K562 (cell line): Measurements from ENCODE around the gene TBC1D16. TPM values are rescaled to one million over a fixed set of nuclear protein-coding genes. Genes with fewer than 3 reads are reported as not detected.

ENCODE experiments used
- ATAC-seq: fragments of 200-7000 bp; cut with Tn5 transposase; 3 replicates; pipeline ENCODE4 v1.9.1; 2020; ENCODE audit warnings: moderate library complexity
- BruUV-seq: library from RNA; stranded (reverse); fragments of 400-500 nt; replicated peaks from 2 replicates; lab custom pipeline; 2021; lab: Mats Ljungman, UMichigan
- CTCF ChIA-PET: fragments of 300-600 bp; formaldehyde crosslinking; extraction: SDS; loops from one replicate; lab custom pipeline; 2021; ENCODE audit warnings: low intra/inter-chr PET ratio; lab: Yijun Ruan, JAX
- POLR2A ChIA-PET: fragments of 300-600, 350-650 bp; sonication (Branson Sonifier 250); formaldehyde crosslinking; extraction: SDS; loops from one replicate; lab custom pipeline; 2021; ENCODE audit warnings: antibody characterized with exemption, inconsistent platforms; lab: Yijun Ruan, JAX
- DNase-seq, 4 experiments: peaks; one replicate each; pipeline versions ENCODE4 v3.0.0 to v3.0.0-alpha.2; 2011 to 2018; ENCODE audit warnings: low spot score in 3 of 4, mixed read lengths in 3 of 4; ENCODE audit errors: extremely low read depth in 1 of 4
- FAIRE-seq: peaks from 2 replicates; lab custom pipeline; 2011; peaks lifted over from hg19 to GRCh38; lab: Jason Lieb, UNC
- H2AFZ ChIP-seq: 2 replicates; pipeline ENCODE4 v1.6.0; 2011; ENCODE audit warnings: low read depth, low read length, control low read depth, inconsistent platforms
- H3K27ac ChIP-seq: fragments of 200-600 bp; 3 replicates; pipeline ENCODE4 v1.8.0; 2011; ENCODE audit warnings: low read depth, mild to moderate bottlenecking, control low read depth, inconsistent platforms, low read length, moderate library complexity, mixed read lengths; ENCODE audit errors: extremely low read depth
- H3K27me3 ChIP-seq, 2 experiments: fragments of 300-600 bp in 1 of 2; 2 replicates in 1 of 2; 3 replicates in 1 of 2; pipeline versions ENCODE4 v1.6.0 to v1.8.0; 2011; ENCODE audit warnings: inconsistent platforms in 2 of 2, low read length in 2 of 2, mild to moderate bottlenecking in 1 of 2, mixed read lengths in 1 of 2, moderate library complexity in 1 of 2; ENCODE audit not compliant: control insufficient read depth in 2 of 2, insufficient read depth in 2 of 2
- H3K36me3 ChIP-seq: fragments of 300-600 bp; 3 replicates; pipeline ENCODE4 v1.8.0; 2011; ENCODE audit warnings: mild to moderate bottlenecking, low read length, inconsistent platforms; ENCODE audit not compliant: control insufficient read depth, insufficient read depth
- H3K4me1 ChIP-seq, 2 experiments: fragments of 200-600 bp in 1 of 2; replicated peaks in 1 of 2; 2 replicates in 1 of 2; 3 replicates in 1 of 2; pipeline versions ENCODE4 v1.5.1 to v1.8.0; 2011; ENCODE audit warnings: inconsistent platforms in 2 of 2, low read length in 2 of 2, mild to moderate bottlenecking in 1 of 2, mixed read lengths in 1 of 2, moderate library complexity in 1 of 2; ENCODE audit not compliant: control insufficient read depth in 2 of 2, insufficient read depth in 2 of 2
- H3K4me2 ChIP-seq: 2 replicates; pipeline ENCODE4 v1.6.1; 2011; ENCODE audit warnings: low read length, control low read depth, inconsistent platforms, mixed read lengths; ENCODE audit not compliant: insufficient read depth
- H3K4me3 ChIP-seq: fragments of 200-600 bp; sonication (generic), shearing (Covaris generic); 2 replicates; pipeline ENCODE4 v1.5.1; 2016; ENCODE audit warnings: control low read depth, inconsistent platforms
- H3K79me2 ChIP-seq: fragments of 200-600 bp; 3 replicates; pipeline ENCODE4 v1.8.0; 2011; ENCODE audit warnings: low read length, inconsistent platforms; ENCODE audit not compliant: control insufficient read depth, insufficient read depth
- H3K9ac ChIP-seq, 2 experiments: 2 replicates each; pipeline versions ENCODE4 v1.6.0 to v1.6.1; 2011; ENCODE audit warnings: low read depth in 2 of 2, low read length in 2 of 2, control low read depth in 1 of 2, inconsistent platforms in 1 of 2, mild to moderate bottlenecking in 1 of 2, mixed read lengths in 1 of 2; ENCODE audit not compliant: insufficient read depth in 1 of 2
- H3K9me1 ChIP-seq: one replicate; pipeline ENCODE4 v1.6.0; 2011; ENCODE audit warnings: inconsistent platforms, mild to moderate bottlenecking, low read length, moderate library complexity; ENCODE audit not compliant: control insufficient read depth, insufficient read depth
- H3K9me3 ChIP-seq: replicated peaks from 2 replicates; pipeline ENCODE4 v1.5.1; 2011; ENCODE audit warnings: low read depth, low read length, inconsistent platforms; ENCODE audit not compliant: control insufficient read depth, insufficient read depth
- H4K20me1 ChIP-seq: replicated peaks from 2 replicates; pipeline ENCODE4 v1.6.1; 2011; ENCODE audit warnings: low read length, inconsistent platforms, mixed read lengths; ENCODE audit not compliant: control insufficient read depth, insufficient read depth
- ARHGAP35 ChIP-seq: fragments of 450-650 bp; IDR thresholded peaks from 2 replicates; pipeline ENCODE4 v1.6.1; 2018; ENCODE audit not compliant: partially characterized antibody
- DIDO1 ChIP-seq: fragments of 450-650 bp; IDR thresholded peaks from 2 replicates; pipeline ENCODE4 v1.6.1; 2016; ENCODE audit warnings: low read depth, missing biosample characterization, missing genetic modification characterization
- FOS ChIP-seq: IDR thresholded peaks from 3 replicates; pipeline ENCODE4 v1.6.1; 2011; ENCODE audit not compliant: insufficient read length; ENCODE audit errors: extremely low read depth
- FOXO4 ChIP-seq: fragments of 450-650 bp; formaldehyde crosslinking; IDR thresholded peaks from 2 replicates; pipeline ENCODE4 v1.4.0; 2020; ENCODE audit warnings: mild to moderate bottlenecking, moderate library complexity
- L3MBTL2 ChIP-seq: fragments of 450-650 bp; IDR thresholded peaks from 2 replicates; pipeline ENCODE4 v1.6.1; 2016; ENCODE audit warnings: mild to moderate bottlenecking, moderate library complexity
- LEF1 ChIP-seq: fragments of 450-650 bp; IDR thresholded peaks from 2 replicates; pipeline ENCODE4 v1.6.1; 2016; ENCODE audit warnings: mild to moderate bottlenecking
- MAX ChIP-seq: sonication (generic); formaldehyde crosslinking; IDR thresholded peaks from 2 replicates; pipeline ENCODE4 v1.9.0; 2022; ENCODE audit warnings: mild to moderate bottlenecking, missing genetic modification reagents
- MCM3 ChIP-seq: fragments of 450-650 bp; IDR thresholded peaks from 2 replicates; pipeline ENCODE4 v1.6.1; 2016
- MTA2 ChIP-seq: fragments of 450-650 bp; IDR thresholded peaks from 2 replicates; pipeline ENCODE4 v1.6.1; 2016; ENCODE audit warnings: low read depth
- PATZ1 ChIP-seq: fragments of 250-450 bp; sonication (Bioruptor Pico); IDR thresholded peaks from 2 replicates; pipeline ENCODE4 v1.5.0; 2020; ENCODE audit warnings: mild to moderate bottlenecking, borderline replicate concordance
- PHF21A ChIP-seq: fragments of 450-650 bp; IDR thresholded peaks from 2 replicates; pipeline ENCODE4 v1.6.1; 2017; ENCODE audit warnings: low read depth, borderline replicate concordance
- POLR2G ChIP-seq: fragments of 200-400 bp; formaldehyde crosslinking; IDR thresholded peaks from 2 replicates; pipeline ENCODE4 v1.6.1; 2017; ENCODE audit warnings: low read depth, mild to moderate bottlenecking, antibody characterized with exemption, low read length, moderate library complexity
- POLR3A ChIP-seq: IDR thresholded peaks from 2 replicates; pipeline ENCODE4 v1.6.1; 2011; ENCODE audit warnings: borderline replicate concordance, mild to moderate bottlenecking, moderate library complexity; ENCODE audit not compliant: insufficient read length, insufficient read depth; ENCODE audit errors: extremely low read depth
- SETDB1 ChIP-seq: IDR thresholded peaks from one replicate; pipeline ENCODE4 v1.6.1; 2012; ENCODE audit warnings: low read length, control low read depth, inconsistent platforms
- TBP ChIP-seq: optimal IDR thresholded peaks from 2 replicates; pipeline ENCODE3; 2011; ENCODE audit warnings: low read depth, low read length, improper control_type of control experiment
- TRIM24 ChIP-seq, 2 experiments: fragments of 450-650 bp; IDR thresholded peaks; 2 replicates each; pipeline ENCODE4 v1.6.1; 2016
- ZNF224 ChIP-seq: sonication (generic); formaldehyde crosslinking; IDR thresholded peaks from 2 replicates; pipeline ENCODE4 v1.8.0; 2022; ENCODE audit warnings: mild to moderate bottlenecking, missing genetic modification reagents
- ZNF583 ChIP-seq: fragments of 250-450 bp; sonication (Bioruptor Pico); IDR thresholded peaks from 2 replicates; pipeline ENCODE4 v1.4.0; 2020
- ZNF707 ChIP-seq: fragments of 250-450 bp; sonication (Bioruptor Pico); conservative IDR thresholded peaks from 2 replicates; pipeline ENCODE4 v1.8.0; 2022; ENCODE audit warnings: inconsistent platforms, mild to moderate bottlenecking, moderate library complexity
- WGBS: fragments of 100-300 bp; shearing (Covaris generic); methylation state at CpG from one replicate; pipeline ENCODE4 v1.1.6; 2016; ENCODE audit warnings: low coverage, mixed read lengths; ENCODE audit not compliant: insufficient coverage; ENCODE audit errors: missing lambda C conversion rate; 5-methylcytosine and 5-hydroxymethylcytosine counted together
- in situ Hi-C: fragments of 300-500 bp; cut with MboI; formaldehyde crosslinking; loops from 4 replicates; pipeline ENCODE4 v1.15.0; 2018; ENCODE audit warnings: inconsistent platforms, mixed read lengths
- intact Hi-C: fragments of 100-400 bp; cut with micrococcal nuclease; formaldehyde crosslinking; loops from 2 replicates; pipeline ENCODE4 v1.14.2; 2022
- polyA plus RNA-seq, 8 experiments: library from polyadenylated mRNA; depleted of rRNA in 4 of 8; stranded (reverse) in 5 of 8; unstranded in 3 of 8; fragments of >200 nt; fragmentation: Nextera tagmentation in 2 of 8; fragmentation: Illumina TruSeq in 1 of 8; extraction: Ambion mirVana in 2 of 8; extraction: Trizol in 1 of 8; gene quantifications; 2 replicates each; pipeline versions ENCODE4 v1.2.1 to v1.2.3, GENCODE V29; 2011 to 2014; ENCODE audit warnings: inconsistent platforms in 1 of 8, missing spikeins in 1 of 8
- total RNA-seq, 7 experiments: library from RNA; depleted of rRNA in 6 of 7; stranded (reverse); fragments of >200 nt in 6 of 7; fragmentation: Illumina TruSeq in 2 of 7; extraction: Trizol in 2 of 7; gene quantifications; 2 replicates each; pipeline versions ENCODE4 v1.2.1 to v1.2.3, GENCODE V29; 2011 to 2021; ENCODE audit warnings: low replicate concordance in 1 of 7

Gene TBC1D16
- total and polyA plus RNA-seq, 9 of the 15 experiments (the other 6 are each of a cell fraction or from before 2014, with no cell fraction given) = 0.01 to 0.20 (median 0.03) TPM; not detected in 1

- TF ChIP-seq FOXO4 (CRISPR knock-in tag) (no peak), ZNF707 (no peak), PHF21A (no peak), MAX (no peak), ARHGAP35 (no peak), DIDO1 (tag) (no peak), MTA2 (no peak), TRIM24 (IDR thresholded peaks at IDR 0.05) (no peak), ZNF583 (no peak), POLR2G (no peak), LEF1 (no peak)
Measured at GRCh38 chr17:79979221-79979741, 56.4 kb downstream of the TBC1D16 start (continued).

GRCh38 chr17:79978548-79978855, 57.2 kb downstream of the TBC1D16 start:
- ChIA-PET CTCF (no interaction called here), POLR2A (interaction anchor here (1.2 kb wide), 1 partner anchor 77 kb away, joined by 4 read pairs; no protein-coding TSS in a partner anchor)
- Histone ChIP-seq H4K20me1 (peaks cover 13% of the 10 kb centered on the region; the same call in 1 of the 2 replicates), H3K27ac (no peak overlapping the region), H3K36me3 (no peaks in the 10 kb centered on the region), H3K9me3 (no peaks in the 10 kb centered on the region), H3K4me2 (no peak overlapping the region), H3K4me3 (no peak overlapping the region), H3K27me3 (peaks cover 79 to 91% of the 10 kb centered on the region in 2 experiments), H3K9me1 (no peaks in the 10 kb centered on the region), H2AFZ (no peak overlapping the region), H3K79me2 (no peaks in the 10 kb centered on the region), H3K9ac (no peak overlapping the region), H3K4me1 (peaks cover 2 to 18% of the 10 kb centered on the region in 2 experiments; a peak in 2 of 5 replicates)
- intact Hi-C loops (loop anchor here (10.0 kb wide), 2 partner anchors 124 to 174 kb away; no protein-coding TSS in a partner anchor), in situ Hi-C loops (no loop called here)
- WGBS = 2% methylated on average over 11 of the region's 11 CpGs
- no TSS peak for BruUV-seq
- ATAC-seq (no peak), DNase-seq (no peak), FAIRE-seq (no peak)
- no peak for TF ChIP-seq L3MBTL2
- TF ChIP-seq ZNF224 (CRISPR knock-in tag) = no peak
- no peak for TF ChIP-seq POLR3A
- no peak for TF ChIP-seq FOS
- TF ChIP-seq MCM3 = no peak
- TF ChIP-seq FOXO4 (CRISPR knock-in tag) = no peak
- TF ChIP-seq TBP = no peak
- TF ChIP-seq PATZ1 (CRISPR knock-in tag) = no peak
- no peak for TF ChIP-seq SETDB1
